Memory B cell (primary cell): ENCODE results near the gene CDX2.
A peak's percentile ranks its signal among the peaks of the same experiment; 100 is the strongest.

Experiments used
- ATAC-seq: fragments of 150-1000 bp; cut with Tn5 transposase; 2 replicates; pipeline ENCODE4 v1.10.0; 2021; ENCODE audit warnings: low read depth, mild to moderate bottlenecking, moderate library complexity
- DNase-seq, 2 donors: peaks; one replicate each; pipeline ENCODE4 v3.0.0; 2022; ENCODE audit warnings: low spot score in 2 of 2
- H3K27ac Mint-ChIP-seq: one replicate; pipeline ENCODE4 v1.8.0; 2022; ENCODE audit warnings: mild to moderate bottlenecking, moderate library complexity, mixed read lengths
- H3K27me3 Mint-ChIP-seq: one replicate; pipeline ENCODE4 v1.8.0; 2022; ENCODE audit warnings: mixed read lengths
- H3K36me3 Mint-ChIP-seq: one replicate; pipeline ENCODE4 v1.8.0; 2022; ENCODE audit warnings: mild to moderate bottlenecking, mixed read lengths
- H3K4me1 Mint-ChIP-seq: one replicate; pipeline ENCODE4 v1.8.0; 2022; ENCODE audit warnings: mixed read lengths
- H3K4me3 Mint-ChIP-seq: one replicate; pipeline ENCODE4 v1.8.0; 2022; ENCODE audit warnings: mild to moderate bottlenecking, moderate library complexity, mixed read lengths
- H3K9me3 Mint-ChIP-seq: one replicate; pipeline ENCODE4 v1.8.0; 2022; ENCODE audit warnings: mixed read lengths

The CDX2 gene

DNA sequence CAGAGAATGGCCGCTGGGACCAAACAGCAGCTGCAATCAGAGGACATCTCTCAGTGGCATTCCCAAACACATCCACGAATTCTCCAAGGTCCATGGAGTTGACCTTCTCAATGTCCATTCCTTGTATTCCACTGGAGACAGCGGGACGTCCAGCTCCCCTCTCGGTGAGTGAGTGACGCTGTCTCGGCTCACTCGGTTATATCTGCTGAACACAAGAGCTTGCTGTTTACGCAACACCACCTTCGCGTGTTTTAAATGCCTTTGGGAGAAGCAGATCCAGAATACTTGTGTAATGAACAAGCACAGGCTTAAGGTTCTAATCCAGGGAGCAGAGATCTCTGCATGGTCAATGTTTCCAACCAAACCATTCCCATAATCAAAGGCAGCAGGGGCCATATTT lies 19.4 kb upstream of the CDX2 start, which contains the start of gene URAD:
TSS of gene URAD (minus strand) at position 174 of the 400 bp plus-strand sequence. CDS start at position 118, 56 bp downstream.
- ATAC-seq, result no peak
- no peak for DNase-seq
- Mint-ChIP-seq H3K4me3 (no peak within 1 kb of the TSS), H3K27me3 (peaks cover 5% of the 10 kb centered on the region), H3K9me3 (no peaks in the 10 kb centered on the region), H3K36me3 (no peaks in the 10 kb centered on the region), H3K4me1 (peaks cover 2% of the 10 kb centered on the region), H3K27ac (no peak within 1 kb of the TSS)

DNA sequence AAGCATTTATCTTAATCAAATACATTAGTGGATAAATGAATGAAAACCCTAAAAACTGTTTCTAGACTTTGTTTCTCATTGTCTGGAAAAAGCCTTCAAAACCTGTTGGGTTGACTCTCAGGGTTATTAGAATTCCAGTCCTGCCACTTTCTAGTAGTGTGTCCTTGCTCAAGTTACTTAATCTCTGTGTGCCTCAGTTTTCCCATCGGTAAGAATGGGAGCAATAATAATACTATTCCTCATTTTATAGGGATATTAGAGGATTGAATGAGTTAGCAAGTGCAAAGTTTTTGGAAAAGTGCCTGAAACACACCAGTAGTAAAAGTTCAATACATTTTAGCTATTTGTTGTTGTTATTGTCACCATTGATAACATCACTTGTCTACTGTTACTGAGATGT lies 16.5 kb upstream of the CDX2 start:
- ATAC-seq (no peak), DNase-seq (no peak)
- Mint-ChIP-seq H3K9me3 (no peaks in the 10 kb centered on the region), H3K36me3 (no peaks in the 10 kb centered on the region), H3K4me3 (no peak overlapping the region), H3K4me1 (peaks cover 6% of the 10 kb centered on the region), H3K27ac (no peak overlapping the region), H3K27me3 (peaks cover 26% of the 10 kb centered on the region)

DNA sequence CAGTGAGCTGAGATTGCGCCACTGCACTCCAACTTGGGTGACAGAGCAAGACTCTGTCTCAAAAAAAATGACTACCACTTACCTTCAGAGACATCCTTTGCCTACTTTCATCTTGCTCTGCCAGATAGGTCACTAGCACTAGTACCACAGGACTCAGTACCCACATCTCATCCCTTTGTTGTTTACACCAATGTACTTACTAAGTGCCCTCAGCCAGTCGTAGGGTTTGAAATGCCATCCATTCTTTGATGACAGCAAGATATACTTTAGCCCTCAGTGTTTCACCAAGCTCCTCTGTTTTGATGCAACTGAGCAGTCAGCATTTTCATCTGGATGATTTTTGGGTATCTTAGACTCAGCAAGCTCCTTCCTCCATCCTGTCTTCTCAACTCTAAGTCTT lies 13.2 kb upstream of the CDX2 start:
- H3K27me3 Mint-ChIP-seq, result peaks cover 38% of the 10 kb centered on the region
- H3K9me3 Mint-ChIP-seq, result no peaks in the 10 kb centered on the region
- no peaks in the 10 kb centered on the region for H3K36me3 Mint-ChIP-seq
- peaks cover 20% of the 10 kb centered on the region for H3K4me1 Mint-ChIP-seq
- no peak for ATAC-seq
- H3K27ac Mint-ChIP-seq, result no peak overlapping the region
- no peak overlapping the region for H3K4me3 Mint-ChIP-seq
- DNase-seq, result no peak

DNA sequence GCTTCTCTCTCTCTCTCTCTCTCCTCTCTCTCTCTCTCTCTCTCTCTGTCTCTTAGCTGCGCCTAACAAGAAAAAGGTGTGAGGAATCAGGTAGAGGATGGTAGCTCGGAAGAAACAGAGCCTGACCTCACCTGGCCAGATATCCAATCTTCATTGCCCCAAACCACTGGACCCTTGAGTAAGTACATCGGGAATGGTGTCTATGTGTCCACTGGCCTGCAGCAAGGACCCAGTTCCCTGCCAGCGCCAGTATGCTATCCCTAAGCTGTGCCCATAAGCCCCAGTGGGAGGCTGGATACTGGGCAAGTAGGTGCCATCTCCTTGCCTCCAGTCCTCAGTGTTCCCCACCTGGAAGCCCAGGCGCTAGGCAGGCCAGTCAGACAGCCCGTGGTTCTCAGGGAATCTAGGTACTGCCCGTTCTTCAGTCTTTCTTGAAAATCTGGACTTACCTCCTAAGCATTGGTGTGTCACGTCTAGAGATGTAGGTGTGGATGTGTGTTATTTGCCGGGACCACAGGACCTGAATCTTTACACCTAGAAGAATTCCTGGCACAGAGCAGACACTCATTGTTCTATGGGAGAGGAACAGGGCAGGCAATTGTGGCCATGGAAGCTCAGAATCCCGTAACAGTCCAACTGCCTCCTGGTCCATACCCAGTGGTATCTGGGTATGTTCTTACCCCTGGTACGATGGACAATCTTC lies 12.0 kb upstream of the CDX2 start:
- Mint-ChIP-seq H3K9me3 (no peaks in the 10 kb centered on the region), H3K27ac (peak overlapping the region; percentile 55), H3K4me3 (peak overlapping the region; percentile 69), H3K36me3 (no peaks in the 10 kb centered on the region), H3K4me1 (peaks cover 20% of the 10 kb centered on the region), H3K27me3 (peaks cover 38% of the 10 kb centered on the region)
- no peak for DNase-seq
- no peak for ATAC-seq

DNA sequence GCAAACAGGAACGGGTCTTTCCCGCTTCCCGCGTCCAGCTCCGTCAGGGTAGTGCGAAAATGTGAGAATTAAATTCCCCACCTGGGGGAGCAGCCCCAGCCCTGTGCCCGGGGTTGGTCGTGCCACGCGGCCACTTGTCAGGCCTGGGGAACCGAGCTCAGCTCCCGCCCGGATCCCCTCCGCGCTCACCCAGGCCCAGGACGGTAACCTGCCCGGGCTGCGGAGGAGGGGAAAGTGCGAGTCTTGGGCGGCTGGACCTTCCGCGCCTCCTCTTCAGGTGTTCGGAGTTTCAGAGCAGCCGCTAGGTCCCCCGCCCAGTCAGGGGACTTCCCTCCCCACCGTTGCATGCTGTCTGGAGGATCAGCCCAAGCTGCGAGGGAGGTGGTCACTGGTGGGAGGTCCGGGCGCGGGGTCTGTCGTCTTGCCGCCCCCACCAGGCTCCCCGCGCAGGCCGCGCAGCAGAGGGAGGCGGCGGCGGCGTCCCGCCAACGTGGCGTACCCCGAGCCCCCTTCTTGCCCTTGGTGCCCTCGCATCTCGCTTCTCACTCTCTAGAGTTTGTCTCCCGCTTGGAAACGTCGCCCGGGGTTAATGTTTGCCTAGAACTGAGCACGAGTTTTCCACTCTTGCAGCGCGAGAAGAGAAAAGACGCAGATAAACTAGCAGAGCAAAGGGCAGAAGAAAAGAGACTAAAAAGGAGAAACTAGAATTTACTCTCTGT lies 11.3 kb upstream of the CDX2 start:
- ATAC-seq, result peak; percentile 34
- Mint-ChIP-seq H3K27me3 (peaks cover 39% of the 10 kb centered on the region), H3K36me3 (no peaks in the 10 kb centered on the region), H3K4me3 (peak overlapping the region; percentile 76), H3K27ac (peak overlapping the region; percentile 55), H3K9me3 (no peaks in the 10 kb centered on the region), H3K4me1 (peaks cover 24% of the 10 kb centered on the region)
- DNase-seq, result no peak

DNA sequence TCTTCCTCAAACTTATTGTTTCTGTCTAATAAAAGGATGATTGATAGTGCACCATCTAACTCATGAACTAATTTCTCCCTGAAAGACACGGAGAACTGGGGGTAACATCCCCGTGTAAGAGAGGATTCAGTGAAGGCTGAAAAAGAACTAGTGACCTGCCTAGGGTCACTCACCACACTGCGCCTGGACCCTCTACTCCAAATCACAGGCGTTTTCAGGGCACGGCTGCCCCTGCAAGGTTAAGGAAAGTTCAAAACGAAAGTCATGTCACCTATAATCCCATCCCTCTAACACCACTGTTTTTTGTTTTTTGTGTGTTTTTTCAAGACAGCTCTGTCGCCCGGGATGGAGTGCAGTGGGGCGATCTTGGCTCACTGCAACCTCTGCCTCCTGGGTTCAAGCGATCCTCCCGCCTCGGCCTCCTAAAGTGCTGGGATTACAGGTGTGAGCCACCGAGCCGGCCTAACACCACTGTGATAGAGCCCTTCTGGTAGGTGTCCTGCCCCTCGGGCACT lies 10.7 kb upstream of the CDX2 start:
- DNase-seq, result no peak
- Mint-ChIP-seq H3K36me3 (no peaks in the 10 kb centered on the region), H3K4me3 (peak overlapping the region; percentile 76), H3K9me3 (no peaks in the 10 kb centered on the region), H3K27me3 (peaks cover 43% of the 10 kb centered on the region), H3K27ac (no peak overlapping the region), H3K4me1 (peaks cover 24% of the 10 kb centered on the region)
- no peak for ATAC-seq

DNA sequence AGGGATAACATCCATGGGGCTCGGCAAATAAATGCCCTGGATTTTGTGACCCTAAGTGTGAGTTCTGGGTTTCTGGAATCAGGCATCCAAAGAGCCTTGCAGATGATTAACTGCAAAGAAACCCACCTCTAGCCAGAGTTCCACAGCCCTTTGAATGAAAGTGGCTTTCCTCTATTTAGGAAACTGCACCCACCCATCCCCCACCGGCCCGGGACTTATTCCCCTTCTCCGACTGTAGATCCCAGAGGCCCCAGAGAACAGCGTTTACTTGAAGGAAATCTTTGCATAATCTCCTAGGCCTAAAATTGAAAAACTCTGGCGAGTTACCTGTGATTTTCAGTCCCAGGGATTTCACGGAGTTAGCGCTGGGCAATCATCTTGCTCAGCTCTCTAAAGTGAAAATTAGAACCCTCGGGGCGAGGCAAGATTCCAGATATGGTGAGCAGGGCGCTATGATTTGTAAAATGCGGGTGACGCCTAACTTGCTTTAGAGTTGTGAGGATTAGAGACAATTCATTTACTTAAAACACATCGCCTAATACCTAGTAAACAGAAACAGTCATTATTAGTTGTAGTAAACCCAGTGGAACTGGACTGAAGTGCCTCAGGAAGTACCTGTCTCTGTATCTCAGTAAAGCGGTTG lies 10.0 kb upstream of the CDX2 start:
- H3K4me1 Mint-ChIP-seq, result peaks cover 23% of the 10 kb centered on the region
- H3K27me3 Mint-ChIP-seq, result peaks cover 44% of the 10 kb centered on the region
- H3K4me3 Mint-ChIP-seq, result peak overlapping the region; percentile 76
- no peaks in the 10 kb centered on the region for H3K9me3 Mint-ChIP-seq
- H3K36me3 Mint-ChIP-seq, result no peaks in the 10 kb centered on the region
- no peak overlapping the region for H3K27ac Mint-ChIP-seq
- DNase-seq (no peak), ATAC-seq (no peak)

DNA sequence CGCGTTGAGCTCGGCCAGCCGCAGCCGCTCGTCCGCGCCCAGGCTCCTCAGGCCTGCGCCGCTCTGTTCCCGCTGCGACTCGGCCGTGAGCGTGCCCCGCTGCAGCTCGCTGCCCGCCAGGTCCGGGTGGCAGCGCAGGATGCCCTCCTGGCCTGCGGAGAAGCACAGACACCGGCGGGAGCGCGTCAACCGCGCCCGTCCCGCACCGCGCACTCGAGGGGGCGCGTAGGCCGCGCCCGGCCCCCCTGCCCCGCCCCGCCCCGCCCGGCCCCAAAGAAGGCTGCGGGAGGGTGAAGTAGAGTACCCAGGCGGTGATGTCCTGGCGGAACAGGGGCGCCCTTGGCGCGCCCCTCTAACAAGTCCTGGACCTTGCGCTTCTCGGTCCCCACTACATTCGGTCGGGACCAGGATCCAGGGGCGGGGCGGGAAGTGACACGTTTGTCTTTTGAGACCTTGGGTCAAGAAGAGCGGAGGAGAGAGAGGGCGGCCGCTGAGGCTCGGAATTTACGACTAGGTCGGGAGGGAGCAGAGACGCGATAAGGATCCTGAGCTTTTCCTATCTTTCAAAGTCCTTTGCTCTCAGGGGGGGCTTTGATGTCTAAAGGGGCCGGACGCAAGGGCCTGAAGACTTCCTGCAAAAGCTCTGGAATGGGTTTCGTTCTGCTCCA lies 9.3 kb upstream of the CDX2 start:
- ATAC-seq, result no peak
- peaks cover 43% of the 10 kb centered on the region for H3K27me3 Mint-ChIP-seq
- H3K9me3 Mint-ChIP-seq, result no peaks in the 10 kb centered on the region
- H3K27ac Mint-ChIP-seq, result no peak overlapping the region
- no peak overlapping the region for H3K4me3 Mint-ChIP-seq
- no peak for DNase-seq
- peaks cover 22% of the 10 kb centered on the region for H3K4me1 Mint-ChIP-seq
- H3K36me3 Mint-ChIP-seq, result no peaks in the 10 kb centered on the region

DNA sequence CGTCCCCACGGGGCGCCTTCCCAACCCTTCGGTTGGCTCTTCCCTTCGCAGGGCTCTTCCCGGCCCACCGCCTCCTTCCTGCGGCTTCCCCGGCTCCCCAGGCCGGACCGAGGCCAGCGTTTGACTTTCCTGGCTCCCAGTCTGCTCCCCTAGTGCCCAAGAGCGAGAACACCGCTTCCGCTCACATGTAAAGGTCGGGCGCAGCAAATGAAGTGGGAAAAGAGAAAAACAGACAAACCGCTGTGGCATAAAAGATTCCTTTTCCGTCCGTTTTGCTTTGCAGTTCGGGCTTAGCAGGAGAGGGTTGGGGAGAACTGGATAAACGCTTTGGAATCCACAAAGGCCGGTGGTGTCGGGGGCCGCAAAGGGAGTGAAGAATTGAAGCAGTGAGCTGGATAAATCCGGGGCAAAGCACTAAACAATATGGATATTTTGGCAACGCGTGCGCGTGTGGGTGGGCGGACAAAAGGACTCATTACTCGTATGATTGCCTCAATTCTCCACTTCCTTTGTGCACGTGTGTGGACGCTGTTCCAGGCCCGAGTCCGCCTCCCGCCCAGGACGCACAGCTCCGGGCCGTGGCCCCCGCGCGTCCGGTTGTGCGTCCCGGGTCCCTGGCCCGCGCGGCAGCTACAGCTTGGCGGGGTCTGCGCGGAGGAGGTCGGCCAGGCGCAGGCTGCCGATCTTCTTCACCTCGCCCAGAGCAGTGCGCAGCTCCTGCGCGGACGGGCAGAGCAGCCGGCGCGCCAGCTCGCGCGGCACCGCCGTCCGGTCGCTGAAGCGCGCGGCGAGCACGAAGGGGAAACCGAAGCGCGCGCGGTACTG lies 8.6 kb upstream of the CDX2 start:
- Mint-ChIP-seq H3K27ac (peak overlapping the region; percentile 35), H3K4me3 (peak overlapping the region; percentile 15), H3K9me3 (no peaks in the 10 kb centered on the region), H3K4me1 (peaks cover 22% of the 10 kb centered on the region), H3K36me3 (no peaks in the 10 kb centered on the region), H3K27me3 (peaks cover 42% of the 10 kb centered on the region)
- ATAC-seq (no peak), DNase-seq (no peak)

DNA sequence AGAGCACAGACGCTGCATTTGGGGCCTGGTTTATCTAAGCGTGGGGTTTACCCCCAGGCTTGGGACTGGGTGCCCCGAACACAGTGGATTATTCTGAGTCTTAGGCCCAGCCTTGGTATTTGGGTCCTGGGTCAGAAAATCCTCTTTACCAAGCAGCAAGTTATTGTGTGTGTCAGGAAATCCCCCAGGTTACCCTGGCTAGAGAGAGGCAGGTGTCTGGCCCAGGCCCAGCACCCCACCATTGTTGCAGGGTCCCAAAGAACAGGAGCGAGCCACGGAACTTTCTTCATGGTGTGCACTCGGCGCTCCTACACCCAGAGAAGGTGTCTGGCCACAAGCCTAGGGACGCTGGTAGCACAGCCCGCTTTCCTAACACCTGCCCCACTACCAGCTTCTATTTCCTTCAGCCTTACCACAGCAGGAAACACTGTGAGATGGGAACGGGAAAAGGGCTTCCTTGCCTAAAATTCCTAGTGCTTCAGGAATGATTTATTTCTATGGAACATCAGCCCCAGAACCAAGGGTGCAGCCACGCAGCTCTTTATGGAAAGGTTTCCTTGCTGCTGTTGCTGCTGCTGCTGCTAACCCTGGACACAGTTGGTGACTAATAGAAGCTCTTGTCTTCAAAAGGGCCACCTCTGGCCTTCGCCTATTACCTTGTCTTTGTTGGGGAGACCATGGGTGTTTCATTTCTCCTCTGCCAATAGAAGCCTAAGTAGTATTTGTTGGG lies 7.4 kb upstream of the CDX2 start:
- no peak for DNase-seq
- H3K27me3 Mint-ChIP-seq, result peaks cover 33% of the 10 kb centered on the region
- H3K4me3 Mint-ChIP-seq, result no peak overlapping the region
- H3K4me1 Mint-ChIP-seq, result peaks cover 22% of the 10 kb centered on the region
- no peak for ATAC-seq
- no peaks in the 10 kb centered on the region for H3K9me3 Mint-ChIP-seq
- no peaks in the 10 kb centered on the region for H3K36me3 Mint-ChIP-seq
- no peak overlapping the region for H3K27ac Mint-ChIP-seq

DNA sequence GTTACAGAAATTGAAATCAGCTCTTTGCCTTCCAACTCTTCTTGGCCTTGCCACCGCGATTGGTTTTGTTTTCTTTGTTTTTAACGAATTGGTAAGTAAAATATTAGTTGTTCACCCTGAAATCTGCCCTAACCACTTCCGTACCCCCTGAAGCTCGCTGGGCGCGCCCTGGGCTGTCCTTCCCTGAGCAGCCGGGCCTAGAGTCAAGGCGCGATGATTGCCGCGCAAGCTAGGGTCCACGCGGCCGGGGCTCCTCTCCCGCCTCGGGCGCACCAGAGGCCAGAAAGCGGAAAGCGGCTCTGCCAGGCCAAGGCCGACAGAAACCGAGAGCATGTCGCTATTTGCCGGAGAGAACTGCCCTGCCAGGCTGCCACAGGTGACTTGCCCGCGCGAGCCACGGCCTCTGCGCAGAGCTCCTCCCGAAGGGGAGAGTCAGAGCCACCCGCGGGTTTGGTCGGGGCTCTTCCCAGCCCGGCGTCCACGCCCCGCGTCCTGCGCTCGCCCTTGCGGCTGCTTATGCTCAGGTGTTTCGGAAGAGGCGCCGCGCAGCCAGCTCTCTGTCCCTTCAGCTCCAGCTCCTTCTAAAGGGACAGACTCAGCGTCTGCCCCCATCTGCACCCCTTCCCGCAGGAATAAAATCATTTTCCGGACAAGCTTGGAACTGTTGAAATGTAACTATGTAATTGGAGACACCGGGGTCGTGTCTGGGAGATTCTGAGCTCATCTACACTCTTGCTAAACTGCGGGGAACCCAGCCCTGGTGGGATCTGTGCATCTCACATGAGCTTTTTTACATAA lies 6.6 kb upstream of the CDX2 start:
- no peak overlapping the region for H3K27ac Mint-ChIP-seq
- H3K4me3 Mint-ChIP-seq, result no peak overlapping the region
- H3K27me3 Mint-ChIP-seq, result peaks cover 33% of the 10 kb centered on the region
- DNase-seq (no peak), ATAC-seq (no peak)
- H3K4me1 Mint-ChIP-seq, result peaks cover 19% of the 10 kb centered on the region
- no peaks in the 10 kb centered on the region for H3K36me3 Mint-ChIP-seq
- no peaks in the 10 kb centered on the region for H3K9me3 Mint-ChIP-seq

DNA sequence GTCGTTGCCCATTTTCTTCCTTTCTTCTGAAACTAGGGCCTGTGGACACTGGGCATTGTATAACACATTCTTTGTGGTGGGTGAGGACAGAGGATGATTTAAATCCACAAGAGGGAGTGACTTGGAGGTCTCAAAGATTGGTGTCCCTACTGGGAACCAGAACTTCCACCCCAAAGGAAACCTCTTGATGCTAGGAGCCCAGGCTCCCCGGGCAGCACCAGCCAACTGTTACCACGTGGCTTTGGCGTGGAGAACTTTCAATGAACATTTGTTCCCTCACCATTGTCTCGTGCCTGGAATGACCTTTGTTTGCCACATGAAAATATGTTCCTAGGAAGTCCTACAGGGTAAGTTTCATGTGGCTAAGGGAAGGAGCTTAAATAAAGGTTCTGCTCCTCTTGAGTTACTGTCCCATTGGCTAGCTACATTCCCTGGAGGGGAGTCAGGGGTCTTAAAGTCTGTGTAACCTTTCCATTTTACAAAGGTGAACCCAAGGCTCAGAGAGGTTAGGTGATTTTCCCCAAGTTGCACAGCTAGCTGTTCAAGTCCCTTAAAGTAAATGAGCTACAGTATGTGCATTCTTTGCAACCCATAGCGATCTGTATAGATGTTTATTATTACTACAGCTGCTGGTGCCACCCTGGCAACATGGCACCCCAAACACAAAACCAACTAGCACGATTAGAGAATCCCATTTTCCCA lies 5.0 kb upstream of the CDX2 start:
- H3K36me3 Mint-ChIP-seq, result no peaks in the 10 kb centered on the region
- H3K4me1 Mint-ChIP-seq, result peaks cover 15% of the 10 kb centered on the region
- peaks cover 35% of the 10 kb centered on the region for H3K27me3 Mint-ChIP-seq
- no peak overlapping the region for H3K4me3 Mint-ChIP-seq
- DNase-seq, result no peak
- H3K27ac Mint-ChIP-seq, result no peak overlapping the region
- ATAC-seq, result no peak
- no peaks in the 10 kb centered on the region for H3K9me3 Mint-ChIP-seq
